ENCODE results near the gene CNIH3.
"Not testable (repeated sequence)": the region's sequence is repeated elsewhere in the genome, so short reads cannot be mapped to it uniquely, and the experiment has no call there.

CNIH3 gene

DNA sequence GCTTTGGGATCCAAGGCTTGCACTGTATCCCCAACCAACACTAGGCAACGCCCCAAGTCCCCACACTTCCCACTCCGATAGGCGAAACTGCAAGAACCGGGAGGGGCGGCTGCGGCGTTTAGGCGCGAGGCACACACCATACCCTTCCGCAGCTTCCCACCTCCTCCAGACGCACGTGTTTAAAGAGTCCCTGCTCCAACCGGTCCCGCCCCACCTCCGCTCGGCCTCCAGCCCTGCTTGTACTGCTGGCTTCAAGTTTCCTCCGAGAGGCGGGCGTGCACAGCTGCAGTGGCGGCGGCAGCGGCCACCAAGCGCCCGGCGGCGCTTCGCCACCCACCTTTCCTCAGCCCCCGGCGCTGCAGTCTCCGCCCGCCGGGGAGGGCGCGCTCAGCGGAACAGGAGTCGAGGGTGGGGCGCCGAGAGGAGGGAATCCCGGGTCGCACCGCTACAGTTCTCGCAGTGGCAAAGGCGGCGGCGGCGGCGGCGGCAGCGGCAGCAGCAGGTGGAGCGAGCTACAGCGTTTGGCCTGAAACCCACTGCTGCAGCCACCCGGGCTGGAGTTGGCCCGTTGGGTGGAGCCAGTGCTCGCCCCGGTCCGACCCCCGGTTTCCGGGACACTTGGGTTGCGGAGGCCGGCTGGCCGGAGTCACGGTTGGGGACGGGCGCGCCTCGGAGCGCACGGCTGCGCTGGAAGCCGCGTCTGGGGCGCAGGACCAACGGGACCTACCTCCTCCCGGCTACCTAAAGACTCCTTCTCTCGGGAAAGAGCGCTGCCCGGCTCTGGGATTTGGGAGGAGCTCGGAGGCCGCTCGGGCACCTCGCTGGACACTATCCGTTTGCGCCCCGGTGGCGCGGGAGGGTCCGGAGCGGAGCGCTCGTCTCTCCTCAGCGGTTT, at the start of gene CNIH3:
CNIH3 (plus strand) TSS at position 457 of the 895 bp plus-strand sequence. CDS start 858 bp downstream, outside the sequence.
- no peak for DNase-seq (ENCODE audit: low read depth)

DNA sequence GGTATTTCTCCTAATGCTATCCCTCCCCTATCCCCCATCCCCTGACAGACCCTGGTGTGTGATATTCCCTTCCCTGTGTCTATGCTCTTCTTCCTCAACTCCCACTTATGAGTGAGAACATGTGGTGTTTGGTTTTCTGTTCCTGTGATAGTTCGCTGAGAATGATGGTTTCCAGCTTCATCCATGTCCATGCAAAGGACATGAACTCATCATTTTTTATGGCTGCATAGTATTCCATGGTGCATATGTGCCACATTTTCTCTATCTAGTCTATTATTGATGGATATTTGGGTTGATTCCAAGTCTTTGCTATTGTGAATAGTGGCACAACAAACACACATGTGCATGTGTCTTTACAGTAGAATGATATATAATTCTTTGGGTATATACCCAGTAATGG, 49.6 kb upstream of the CNIH3 start:
- not testable (repeated sequence) for DNase-seq (ENCODE audit: low read depth)

DNA sequence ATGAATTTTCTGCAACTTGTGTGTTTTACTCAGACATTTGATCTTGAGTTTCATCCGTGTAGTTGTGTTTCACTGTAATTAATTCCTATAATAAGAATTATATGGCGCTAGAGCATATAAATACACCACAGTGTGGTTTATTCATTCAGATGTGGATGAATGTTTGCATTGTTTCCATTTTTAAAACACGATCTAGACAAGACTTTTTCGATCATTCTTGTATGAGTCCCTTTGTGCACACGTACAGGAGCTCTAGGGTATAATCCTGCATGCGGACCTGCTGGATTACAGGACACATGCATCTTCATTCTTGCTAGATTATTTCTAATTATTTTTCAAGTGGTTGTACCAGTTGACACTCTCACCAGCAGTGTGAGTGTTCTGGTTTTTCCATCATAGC, 46.8 kb upstream of the CNIH3 start:
- no peak for DNase-seq (ENCODE audit: low read depth)

DNA sequence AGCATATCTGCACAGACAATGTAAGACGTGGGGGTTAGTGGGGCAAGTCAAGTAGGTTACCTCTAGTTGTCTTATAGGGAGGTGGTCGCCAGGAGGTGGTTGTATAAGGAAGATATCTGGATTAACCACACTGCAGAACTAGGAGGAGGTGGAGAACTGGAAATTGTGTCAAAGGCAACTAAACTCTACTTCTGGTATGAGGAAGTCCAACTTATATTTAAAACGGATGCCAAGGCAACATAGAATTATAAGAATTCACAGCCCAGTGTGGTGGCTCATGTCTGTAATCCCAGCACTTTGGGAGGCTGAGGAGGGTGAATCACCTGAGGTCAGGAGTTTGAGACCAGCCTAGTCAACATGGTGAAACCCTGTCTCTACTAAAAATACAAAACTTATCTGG, 44.1 kb upstream of the CNIH3 start:
- not testable (repeated sequence) for DNase-seq (ENCODE audit: low read depth)

DNA sequence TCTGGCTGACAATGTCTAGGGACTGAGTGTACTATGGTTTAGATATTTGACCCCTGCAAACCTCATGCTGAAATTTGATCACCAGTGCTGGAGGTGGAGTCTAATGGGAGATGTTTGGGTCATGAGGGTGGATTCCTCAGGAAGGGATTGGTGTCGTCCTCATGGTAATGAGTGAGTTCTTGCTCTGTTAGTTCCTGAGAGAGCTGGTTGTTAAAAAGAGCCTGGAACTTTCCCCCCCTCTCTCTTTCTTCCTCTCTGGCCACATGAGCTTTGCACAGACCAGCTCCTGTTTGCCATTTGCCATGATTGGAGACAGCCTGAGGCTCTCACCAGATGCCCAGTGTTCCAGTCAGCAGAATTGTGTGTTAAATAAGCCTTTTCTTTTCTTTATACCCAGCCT, 36.6 kb upstream of the CNIH3 start:
- no peak for DNase-seq (ENCODE audit: low read depth)

DNA sequence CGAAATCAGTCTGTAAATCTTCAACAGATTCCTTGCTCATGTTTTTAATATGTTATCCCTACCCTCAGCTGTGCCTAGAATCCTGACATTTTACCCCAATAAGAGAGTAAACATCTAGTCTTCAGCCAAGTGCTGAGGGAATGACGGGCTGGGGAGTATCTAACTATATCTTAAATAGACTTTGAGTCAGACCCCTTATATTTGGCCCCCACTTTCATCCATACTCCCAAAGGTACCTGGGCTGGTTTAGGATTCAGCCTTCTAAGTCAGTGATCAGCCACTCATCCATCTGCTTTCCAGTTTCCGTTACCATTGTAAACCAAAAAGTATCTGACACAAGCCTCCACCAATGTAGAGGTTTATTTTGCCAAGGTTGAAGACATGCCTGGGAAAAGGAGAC, 36.1 kb upstream of the CNIH3 start:
- DNase-seq (ENCODE audit: low read depth) = no peak

DNA sequence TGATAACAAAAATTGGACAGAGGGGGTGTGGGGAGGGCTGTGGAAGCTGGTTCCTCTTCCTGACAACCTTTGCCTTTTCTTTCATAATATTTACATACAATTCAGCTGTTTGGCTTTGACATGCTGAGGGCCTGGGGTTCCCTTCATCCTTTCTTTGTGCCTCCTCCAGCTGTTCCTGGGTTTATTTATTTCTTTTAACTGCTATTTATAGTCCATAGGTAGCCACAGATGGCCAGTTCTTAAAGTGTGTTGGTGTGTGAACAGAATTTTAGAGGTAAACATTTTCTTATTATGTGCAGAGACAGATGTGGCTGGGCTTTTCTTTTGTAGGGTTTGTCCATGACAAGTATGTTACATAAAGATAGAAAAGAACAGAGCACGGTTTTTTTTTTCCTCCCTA, 34.1 kb upstream of the CNIH3 start:
- DNase-seq (ENCODE audit: low read depth) = no peak

DNA sequence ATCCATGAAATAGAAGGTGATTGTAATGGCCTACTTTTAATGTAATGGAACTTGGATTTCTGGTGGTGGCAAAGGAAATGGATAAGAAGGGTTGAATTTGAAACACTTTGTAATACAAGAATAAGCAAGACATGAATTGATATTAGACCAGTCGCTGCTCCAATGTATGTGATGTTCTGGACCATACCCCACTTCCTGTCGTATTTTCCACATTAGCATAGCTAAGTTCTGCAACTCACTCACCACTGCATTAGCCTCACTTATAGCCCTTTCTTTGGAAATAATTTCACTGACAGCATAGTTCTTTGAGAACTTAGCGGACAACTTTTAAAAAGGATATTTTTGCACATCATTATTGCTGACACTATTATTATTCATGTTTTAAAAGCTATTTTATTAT, 32.3 kb upstream of the CNIH3 start:
- DNase-seq (ENCODE audit: low read depth) = no peak

DNA sequence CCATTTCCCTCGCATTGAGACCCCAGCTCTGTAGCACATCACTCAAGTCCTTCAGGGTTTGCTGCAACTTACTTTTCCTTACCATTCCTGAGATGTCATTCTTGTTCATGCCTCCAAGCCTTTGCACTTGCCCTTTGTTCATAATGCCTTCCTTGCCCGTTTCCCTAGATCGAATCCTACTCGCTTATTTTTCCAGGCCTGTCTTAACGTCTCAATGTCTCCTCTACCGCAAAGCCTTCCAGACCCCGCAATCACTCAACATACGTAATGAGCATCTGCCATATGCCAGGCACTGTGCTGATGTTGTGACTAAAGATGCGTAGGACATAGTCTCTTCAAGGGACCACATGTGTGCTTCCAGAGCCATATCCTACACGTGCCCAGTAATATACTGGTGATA, 31.1 kb upstream of the CNIH3 start:
- no peak for DNase-seq (ENCODE audit: low read depth)

DNA sequence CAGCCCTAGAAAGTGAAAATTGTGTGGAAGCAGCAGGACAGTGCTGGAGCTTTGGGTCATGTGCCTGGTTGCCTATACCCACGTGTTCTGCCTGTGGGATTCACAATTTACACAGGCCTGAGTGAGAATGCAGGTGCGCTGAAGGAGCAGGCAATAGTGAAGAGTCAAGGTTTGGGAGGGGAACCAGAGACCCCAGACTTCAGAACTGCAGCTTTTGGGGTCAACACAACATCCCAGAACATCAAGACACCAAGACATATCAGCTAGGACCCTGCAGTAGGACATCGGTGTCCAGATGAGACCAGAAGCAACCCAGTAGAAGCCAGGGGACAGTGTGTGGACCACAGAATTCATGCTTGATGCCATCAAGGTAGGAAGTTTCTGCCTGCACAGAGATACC, 29.1 kb upstream of the CNIH3 start:
- no peak for DNase-seq (ENCODE audit: low read depth)

DNA sequence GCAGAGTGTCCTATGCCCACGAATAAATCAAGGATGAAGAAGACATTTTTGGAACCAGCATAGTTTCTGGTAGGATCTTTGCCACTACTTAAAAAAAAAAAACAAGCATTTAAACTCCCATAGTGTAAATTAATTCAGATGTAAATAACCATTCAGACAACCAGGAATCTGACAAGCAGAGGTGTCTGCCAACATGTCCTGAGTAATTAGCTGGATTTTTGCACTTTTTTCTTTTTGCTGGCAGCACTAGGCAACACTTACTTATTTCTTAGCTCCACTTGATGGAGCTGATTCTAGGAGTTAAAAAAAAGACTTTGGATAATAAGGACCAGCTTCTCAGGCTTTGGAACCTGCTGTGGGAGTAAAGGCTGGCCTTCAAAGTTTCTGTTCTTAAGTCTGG, 27.6 kb upstream of the CNIH3 start:
- no peak for DNase-seq (ENCODE audit: low read depth)

DNA sequence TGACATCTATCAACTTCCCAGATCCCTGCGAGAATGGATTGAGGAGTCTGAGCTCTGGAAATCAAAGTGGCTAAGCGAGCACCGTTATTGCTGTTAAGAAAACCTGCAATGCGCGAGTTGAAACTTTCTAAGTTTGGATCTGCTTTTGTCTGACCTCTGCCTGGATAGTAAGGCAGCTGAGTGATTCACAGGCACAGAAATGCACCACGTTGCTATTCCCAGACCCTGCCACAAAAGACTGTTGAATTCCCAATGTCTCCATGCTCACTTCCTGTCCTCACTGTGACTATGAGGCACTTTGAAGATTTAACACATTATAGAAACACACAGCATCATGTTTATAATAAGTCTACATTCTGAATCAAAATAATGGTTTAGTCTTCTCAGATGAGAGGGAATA, 27.1 kb upstream of the CNIH3 start:
- DNase-seq (ENCODE audit: low read depth) = no peak

DNA sequence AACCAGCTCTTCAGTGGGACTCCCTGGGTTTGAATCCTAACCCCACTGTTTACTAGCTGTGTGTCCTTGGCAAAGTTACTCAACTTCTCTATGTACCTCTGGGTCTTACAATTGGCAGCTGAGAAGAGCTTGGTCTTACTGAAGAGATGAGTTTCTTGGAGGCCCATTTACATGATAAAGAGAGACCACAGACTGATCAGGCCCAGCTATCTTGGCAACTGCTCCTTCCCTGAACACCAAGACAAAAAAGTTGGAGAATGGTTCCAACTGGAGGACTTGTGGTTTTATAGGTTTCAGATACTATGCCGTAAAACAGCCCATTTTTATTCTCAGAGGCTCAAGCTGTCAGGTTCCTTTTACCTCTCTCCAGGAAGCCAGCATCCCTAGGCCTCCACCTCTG, 24.8 kb upstream of the CNIH3 start:
- no peak for DNase-seq (ENCODE audit: low read depth)

DNA sequence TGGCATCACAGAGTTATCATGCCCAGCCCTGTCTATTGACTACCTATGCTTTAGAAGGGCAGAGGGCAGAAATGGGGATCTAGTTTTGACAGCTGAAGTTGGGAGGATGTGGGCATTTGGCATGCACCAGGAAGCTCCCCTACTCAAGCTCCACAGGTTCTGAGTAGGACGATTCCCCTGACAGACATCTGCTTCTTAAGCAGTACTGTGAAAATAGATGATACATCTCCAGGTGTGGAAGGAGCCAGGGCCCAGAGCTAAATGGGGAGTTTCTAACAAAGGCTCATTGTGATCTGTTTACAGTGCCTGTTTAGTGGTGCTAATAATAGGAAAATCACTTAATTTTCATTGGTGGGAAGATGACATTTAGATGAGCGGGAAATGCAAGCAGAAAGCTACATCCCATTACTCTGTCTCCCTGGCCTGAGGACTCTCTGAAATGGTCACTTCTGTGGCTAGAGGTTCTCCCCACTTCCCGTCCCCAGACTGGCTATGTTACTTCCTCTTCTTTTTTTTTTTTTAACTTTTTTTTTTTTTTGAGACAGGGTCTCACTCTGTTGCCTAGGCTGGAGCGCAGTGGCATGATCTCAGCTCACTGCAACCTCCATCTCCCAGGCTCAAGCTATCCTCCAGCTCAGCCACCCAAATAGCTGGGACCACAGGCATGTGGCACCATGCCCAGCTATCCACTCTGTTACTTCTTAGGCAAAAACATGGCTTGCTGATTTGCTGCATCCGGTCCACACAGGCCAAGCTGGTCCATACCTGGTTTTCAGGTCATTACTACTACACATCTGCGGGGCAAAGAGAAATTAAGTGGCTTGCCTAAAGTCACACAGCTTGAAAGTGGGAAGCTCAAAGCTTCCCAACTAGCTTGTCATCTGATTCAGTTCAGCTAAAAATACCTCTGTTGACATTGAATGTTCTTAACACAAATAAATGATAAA, 23.2 kb upstream of the CNIH3 start:
- no peak for DNase-seq (ENCODE audit: low read depth)

DNA sequence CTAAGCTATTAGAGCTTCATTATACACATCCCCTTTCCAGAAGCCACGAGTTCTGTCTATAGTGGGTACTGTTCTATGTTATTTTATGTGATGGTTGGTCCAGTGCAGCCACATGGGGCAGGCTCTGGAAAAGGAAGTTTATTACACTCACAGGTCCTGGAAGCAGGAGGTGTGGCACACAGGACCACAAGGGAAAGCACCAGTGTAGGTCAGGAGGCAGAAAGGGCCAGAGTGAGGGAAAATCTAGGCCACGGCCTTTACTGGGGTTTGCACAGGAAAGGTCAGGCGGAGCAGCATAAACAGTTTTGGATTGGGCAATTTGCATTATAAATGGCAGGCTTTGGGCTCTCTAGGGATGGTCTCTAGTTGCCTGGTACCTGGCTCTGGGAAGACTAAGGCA, 21.8 kb upstream of the CNIH3 start:
- no peak for DNase-seq (ENCODE audit: low read depth)

DNA sequence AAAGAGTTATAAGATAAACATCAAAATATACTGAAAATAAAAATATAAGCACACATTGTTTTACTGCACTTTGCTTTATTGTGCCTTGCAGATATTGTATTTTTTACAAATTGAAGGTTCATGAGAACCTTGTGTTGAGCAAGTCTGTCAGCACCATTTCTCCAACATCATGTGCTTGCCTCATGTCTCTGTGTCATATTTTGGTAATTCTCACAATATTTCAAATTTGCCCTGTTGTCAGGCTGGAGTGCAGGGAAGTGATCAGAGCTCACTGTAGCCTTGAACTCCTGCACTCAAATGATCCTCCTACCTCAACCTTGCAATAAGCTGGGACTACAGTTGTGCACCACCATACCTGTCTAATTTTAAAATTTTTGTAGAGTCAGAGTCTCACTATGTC, 21.3 kb upstream of the CNIH3 start:
- no peak for DNase-seq (ENCODE audit: low read depth)

DNA sequence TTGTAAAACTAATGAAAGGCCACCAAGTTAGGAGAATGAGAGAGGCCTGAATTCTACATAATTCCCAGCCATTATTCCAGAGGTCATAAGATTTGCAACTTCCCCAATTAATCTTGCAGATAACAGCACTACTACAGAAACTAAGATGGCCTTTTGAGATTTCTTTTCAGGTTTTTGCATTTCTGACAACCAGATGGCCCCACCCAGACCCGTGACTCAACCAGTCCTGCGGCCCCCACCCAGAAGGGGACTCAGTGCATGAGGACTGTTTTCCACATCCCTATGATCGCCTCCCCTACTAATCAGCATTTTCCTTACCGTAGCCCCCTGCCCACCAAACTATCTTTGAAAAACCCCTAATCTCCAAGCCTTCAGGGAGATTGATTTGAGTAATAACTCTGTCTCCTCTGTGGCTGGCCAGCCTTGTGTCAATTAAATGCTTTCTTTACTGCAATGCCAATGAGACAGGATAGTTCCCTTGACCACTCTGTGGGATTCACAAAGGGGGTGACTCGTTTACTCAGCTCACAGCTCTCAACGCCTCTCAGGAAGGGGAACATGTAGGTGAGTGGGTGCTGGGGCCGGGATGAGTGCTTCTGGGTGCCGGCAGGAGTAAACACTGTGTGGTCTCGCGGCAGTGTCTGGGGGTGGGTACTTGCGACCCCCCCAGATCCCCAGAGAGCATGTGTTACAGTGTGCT, 10.5 kb upstream of the CNIH3 start:
- DNase-seq (ENCODE audit: low read depth) = no peak

DNA sequence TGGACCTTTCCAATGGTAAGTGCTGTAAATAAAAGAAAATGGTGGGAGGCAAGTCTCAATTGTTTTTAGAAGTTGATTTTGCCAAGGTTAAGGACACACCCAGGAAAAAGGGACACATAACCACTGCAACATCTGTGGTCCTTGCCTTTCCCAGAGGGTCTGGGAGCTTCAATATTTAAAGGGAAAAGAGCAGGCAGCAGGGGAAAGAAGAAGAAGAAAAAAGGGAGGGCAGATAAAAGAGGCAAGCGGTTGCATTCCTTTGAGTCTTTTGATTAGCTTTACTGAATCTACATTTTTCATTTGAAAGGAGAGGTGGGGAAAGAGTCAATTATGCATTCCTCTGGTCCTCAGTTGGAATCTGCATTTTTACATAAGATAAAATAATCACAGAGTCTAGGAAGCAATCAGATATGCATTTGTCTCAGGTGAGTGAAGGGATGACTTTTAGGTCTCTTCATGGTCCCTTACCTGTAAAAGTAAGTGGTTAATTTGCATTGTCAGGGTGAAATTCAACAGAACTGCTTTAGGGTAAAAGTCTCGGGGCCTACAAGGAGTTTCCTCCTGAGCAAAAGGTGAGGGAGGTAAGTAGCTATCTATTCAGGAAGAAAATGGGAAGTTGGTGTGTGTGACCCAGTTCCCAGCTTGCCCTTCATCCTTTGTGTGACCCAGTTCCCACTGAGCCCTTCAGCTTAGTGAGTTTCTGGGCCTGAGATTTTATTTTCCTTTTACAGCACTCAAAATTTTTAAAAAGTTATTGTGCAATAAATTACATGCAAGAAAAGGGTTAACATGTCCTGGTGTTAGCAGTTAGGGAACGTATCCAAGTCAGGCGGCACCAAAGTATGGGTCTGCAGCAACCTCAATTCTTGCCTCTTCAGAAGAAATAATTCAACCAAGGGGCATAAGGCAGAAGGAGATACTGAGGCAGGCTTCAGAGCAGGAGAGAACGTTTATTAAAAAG, 8.6 kb upstream of the CNIH3 start:
- DNase-seq (ENCODE audit: low read depth) = no peak

DNA sequence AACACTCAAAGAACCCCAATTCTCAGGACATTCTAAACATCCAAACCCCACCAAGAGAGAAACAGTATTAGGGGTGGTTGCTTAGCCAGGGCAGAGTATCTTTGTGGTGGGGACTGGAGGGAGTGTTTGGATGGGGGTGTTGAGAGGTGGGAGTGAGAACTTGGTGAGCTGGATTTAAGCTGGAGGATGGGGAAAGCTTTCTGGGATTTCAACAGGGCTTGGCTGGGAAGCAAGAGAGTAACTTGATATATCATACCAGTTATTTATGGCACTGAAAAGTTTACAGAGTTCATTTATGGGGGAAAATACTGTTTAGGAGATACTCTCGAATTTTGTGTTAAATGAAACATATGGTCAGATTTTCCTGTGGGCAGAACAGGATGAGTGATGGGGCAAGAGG, 6.8 kb upstream of the CNIH3 start:
- DNase-seq (ENCODE audit: low read depth) = no peak

DNA sequence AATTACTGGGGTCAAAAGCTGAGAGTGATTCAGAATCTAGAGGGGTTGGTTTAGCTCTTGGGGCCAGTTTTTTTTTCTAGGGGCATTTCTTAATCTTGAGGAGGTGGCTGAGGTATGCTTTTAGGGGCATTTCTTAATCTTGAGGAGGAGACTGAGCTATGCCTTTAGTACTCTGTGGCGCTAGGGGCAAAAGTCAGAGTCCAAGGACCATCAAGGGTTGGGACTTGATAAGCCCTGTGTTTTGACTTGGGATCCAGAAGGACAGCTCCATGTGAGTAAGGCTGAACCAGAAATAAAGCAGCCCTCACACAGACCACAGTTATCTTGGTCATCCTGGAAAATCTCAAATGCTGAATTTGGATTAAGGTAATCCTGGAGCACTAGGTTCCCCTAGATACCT, 3.9 kb upstream of the CNIH3 start:
- no peak for DNase-seq (ENCODE audit: low read depth)

DNA sequence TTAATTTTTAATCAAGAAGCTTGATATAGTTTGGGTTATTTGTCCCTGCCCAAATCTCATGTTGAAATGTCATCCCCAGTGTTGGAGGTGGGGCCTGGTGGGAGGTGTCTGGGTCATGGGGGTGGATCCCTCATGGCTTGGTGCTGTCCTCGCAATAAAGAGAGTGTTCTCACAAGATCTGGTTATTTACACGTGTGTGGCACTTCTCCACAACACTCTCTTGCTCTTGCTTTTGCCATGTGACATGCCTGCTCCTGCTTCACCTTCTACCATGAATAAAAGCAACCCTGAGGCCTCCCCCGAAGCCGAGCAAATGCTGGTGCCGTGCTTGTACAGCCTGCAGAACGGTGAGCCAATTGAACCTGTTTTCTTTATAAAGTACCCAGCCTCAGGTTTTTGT, 2.6 kb upstream of the CNIH3 start:
- no peak for DNase-seq (ENCODE audit: low read depth)
